Measurements from ENCODE around the gene TUBAL3. TPM values are rescaled to one million over a fixed set of nuclear protein-coding genes. Genes with fewer than 3 reads are reported as not detected.

TUBAL3 gene
- 10 to 100 TPM; 11.4 to 97.7 (median 56.9) TPM for polyA plus RNA-seq
- long read RNA-seq, donor 1, partial matches to known transcripts: 0 of 7 reads
- long read RNA-seq, donor 1, other reads (novel, unspliced or antisense): 7 of 7 reads
- long read RNA-seq, donor 2: 0 reads
- long read RNA-seq, donor 3: 0 reads
- long read RNA-seq, donor 4: 0 reads
- long read RNA-seq, donor 5: 0 reads
- long read RNA-seq, donor 6: 0 reads
- long read RNA-seq, donor 7: 0 reads
- long read RNA-seq, donor 8: 0 reads
- long read RNA-seq, donor 9: 0 reads
- long read RNA-seq, donor 10: 0 reads

DNA sequence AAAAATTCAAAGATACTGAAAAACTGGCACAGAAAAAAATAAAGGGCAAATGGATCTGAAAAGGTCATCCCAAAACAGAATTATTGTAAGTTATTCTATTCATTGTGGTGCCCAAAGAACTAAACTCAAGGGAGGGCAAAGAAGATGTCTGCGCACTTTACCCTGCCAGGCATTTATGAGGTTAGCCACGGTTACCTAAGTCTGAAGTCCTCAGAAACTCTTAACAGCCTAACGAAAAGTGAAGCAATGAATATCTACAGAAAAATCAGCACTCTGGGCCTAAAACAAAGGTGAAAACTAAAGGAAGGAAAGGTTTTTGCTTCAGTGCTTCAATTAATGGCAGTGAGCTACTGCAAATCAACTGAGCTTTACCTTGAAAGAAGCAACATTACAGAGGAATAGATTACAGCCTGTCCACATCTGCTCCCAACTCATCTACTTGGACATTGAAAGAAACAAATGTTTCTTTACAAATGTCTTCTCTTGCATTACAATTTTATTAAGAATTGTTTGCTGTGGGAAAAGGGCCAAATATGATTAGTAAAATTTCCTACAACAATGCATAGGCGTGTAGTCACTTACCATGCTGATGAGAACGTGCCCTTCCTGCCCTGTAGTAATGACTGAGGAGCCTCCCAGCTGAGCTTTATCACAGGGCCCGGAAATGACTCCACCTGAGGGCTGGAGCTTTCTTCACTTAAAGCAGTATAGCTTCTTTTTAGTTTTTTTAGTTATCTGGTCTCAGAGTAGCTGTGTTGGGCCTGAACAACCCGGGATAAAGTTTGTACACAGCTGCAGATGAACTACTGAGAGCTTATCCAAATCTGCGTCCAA is at the start of gene TUBAL3:
Gene TUBAL3 (minus strand): TSS at position 621 of the 834 bp plus-strand sequence. CDS start 36 bp downstream, at position 585.
- Histone ChIP-seq H3K4me3 (ENCODE audit: low read depth in 1 of 3, low read length in 3 of 3) (peak within 1 kb of the TSS in 2 of 3 donors; percentile 28 to 55), H3K27ac (ENCODE audit: low read depth in 1 of 3, low read length in 2 of 3) (peak within 1 kb of the TSS; percentile 53 to 78 (median 68)), H3K36me3 (ENCODE audit: control insufficient read depth in 3 of 3, insufficient read depth in 2 of 3, low read depth in 1 of 3, low read length in 3 of 3) (peaks cover 0 to 5% (median 3%) of the 10 kb centered on the region in 3 donors), H3K4me1 (ENCODE audit: control insufficient read depth in 3 of 3, insufficient read depth in 2 of 3, low read depth in 1 of 3, low read length in 2 of 3) (peaks cover 0 to 4% (median 0%) of the 10 kb centered on the region in 3 donors), H3K9me3 (ENCODE audit: control insufficient read depth in 2 of 2, insufficient read depth in 1 of 2, low read depth in 1 of 2, low read length in 1 of 2) (no peaks in the 10 kb centered on the region), H3K27me3 (ENCODE audit: control insufficient read depth in 3 of 3, insufficient read depth in 3 of 3, low read length in 3 of 3) (no peaks in the 10 kb centered on the region)
- FAIRE-seq (no peak), DNase-seq (peak; percentile 67 to 87)
- 31 to 59% (median 42%) methylated on average over 8 of the region's 8 CpGs for WGBS, 3 donors

GRCh38 chr10:5453749-5454489 is 49.3 kb upstream of the TUBAL3 start:
- Histone ChIP-seq H3K36me3 (ENCODE audit: control insufficient read depth in 3 of 3, insufficient read depth in 2 of 3, low read depth in 1 of 3, low read length in 3 of 3) (peaks cover 10 to 23% (median 12%) of the 10 kb centered on the region in 3 donors), H3K9me3 (ENCODE audit: control insufficient read depth in 2 of 2, insufficient read depth in 1 of 2, low read depth in 1 of 2, low read length in 1 of 2) (no peaks in the 10 kb centered on the region), H3K4me1 (ENCODE audit: control insufficient read depth in 3 of 3, insufficient read depth in 2 of 3, low read depth in 1 of 3, low read length in 2 of 3) (peaks cover 0 to 7% (median 0%) of the 10 kb centered on the region in 3 donors), H3K4me3 (ENCODE audit: low read depth in 1 of 3, low read length in 3 of 3) (no peak overlapping the region), H3K27me3 (ENCODE audit: control insufficient read depth in 3 of 3, insufficient read depth in 3 of 3, low read length in 3 of 3) (no peaks in the 10 kb centered on the region), H3K27ac (ENCODE audit: low read depth in 1 of 3, low read length in 2 of 3) (no peak overlapping the region)
- FAIRE-seq: no peak
- DNase-seq: no peak
- WGBS, 3 donors: 53 to 83% (median 64%) methylated on average over 13 of the region's 13 CpGs

DNA sequence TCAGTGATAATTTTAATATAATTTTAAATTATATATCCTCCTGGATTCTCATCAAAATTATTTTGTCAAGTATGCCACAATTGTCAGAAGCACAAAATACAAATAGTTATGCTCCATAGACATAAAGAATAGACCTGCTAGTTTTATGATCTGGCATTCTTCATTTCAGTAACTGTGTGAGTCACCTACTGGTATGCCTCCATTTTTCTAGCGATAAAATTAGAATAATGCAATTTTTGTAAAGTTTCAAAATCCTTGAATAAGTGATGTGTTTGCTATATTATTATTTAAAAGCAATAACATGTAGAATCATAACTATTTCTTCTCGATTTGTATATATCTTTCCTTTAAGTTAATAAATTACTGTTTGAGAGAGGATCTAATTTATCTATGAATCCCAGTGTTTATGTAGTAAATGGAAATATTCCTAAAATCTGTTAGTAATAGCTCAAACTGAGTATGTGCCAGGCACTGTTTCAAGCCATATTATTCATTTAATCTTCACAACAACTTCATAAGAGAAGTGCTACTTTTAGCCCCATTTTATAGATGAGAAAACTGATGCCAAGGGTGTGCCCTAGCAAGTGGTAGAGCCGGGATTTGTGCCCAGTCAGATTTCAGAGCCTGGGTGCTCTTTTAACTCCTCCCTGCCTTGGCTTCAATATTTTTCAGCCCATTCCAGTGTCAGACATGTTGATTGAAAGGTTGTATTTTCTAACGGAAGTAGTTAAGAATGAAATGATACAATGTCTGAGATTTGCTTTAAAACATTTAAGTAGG is 46.2 kb upstream of the TUBAL3 start:
- FAIRE-seq (no peak), DNase-seq (no peak)
- Histone ChIP-seq H3K9me3 (ENCODE audit: control insufficient read depth in 2 of 2, insufficient read depth in 1 of 2, low read depth in 1 of 2, low read length in 1 of 2) (no peaks in the 10 kb centered on the region), H3K27me3 (ENCODE audit: control insufficient read depth in 3 of 3, insufficient read depth in 3 of 3, low read length in 3 of 3) (no peaks in the 10 kb centered on the region), H3K36me3 (ENCODE audit: control insufficient read depth in 3 of 3, insufficient read depth in 2 of 3, low read depth in 1 of 3, low read length in 3 of 3) (peaks cover 6 to 12% (median 8%) of the 10 kb centered on the region in 3 donors), H3K4me3 (ENCODE audit: low read depth in 1 of 3, low read length in 3 of 3) (no peak overlapping the region), H3K27ac (ENCODE audit: low read depth in 1 of 3, low read length in 2 of 3) (no peak overlapping the region), H3K4me1 (ENCODE audit: control insufficient read depth in 3 of 3, insufficient read depth in 2 of 3, low read depth in 1 of 3, low read length in 2 of 3) (peaks cover 0 to 7% (median 0%) of the 10 kb centered on the region in 3 donors)
- WGBS, 3 donors: 51 to 62% (median 61%) methylated on average over 4 of the region's 4 CpGs

GRCh38 chr10:5449823-5450222 is 45.2 kb upstream of the TUBAL3 start:
- peak overlapping the region in 1 of 3 donors; percentile 91 for H3K27ac ChIP-seq (ENCODE audit: low read depth in 1 of 3, low read length in 2 of 3)
- FAIRE-seq (no peak), DNase-seq (peak; percentile 43 to 66)

GRCh38 chr10:5449227-5449626 is 44.6 kb upstream of the TUBAL3 start:
- H3K27ac ChIP-seq (ENCODE audit: low read depth in 1 of 3, low read length in 2 of 3): peak overlapping the region; percentile 61 to 91 (median 68)
- H3K27me3 ChIP-seq (ENCODE audit: control insufficient read depth in 3 of 3, insufficient read depth in 3 of 3, low read length in 3 of 3): no peaks in the 10 kb centered on the region
- H3K9me3 ChIP-seq (ENCODE audit: control insufficient read depth in 2 of 2, insufficient read depth in 1 of 2, low read depth in 1 of 2, low read length in 1 of 2): no peaks in the 10 kb centered on the region
- WGBS, 3 donors: 8 to 43% (median 43%) methylated on average over 2 of the region's 2 CpGs
- H3K4me1 ChIP-seq (ENCODE audit: control insufficient read depth in 3 of 3, insufficient read depth in 2 of 3, low read depth in 1 of 3, low read length in 2 of 3): peaks cover 0 to 22% (median 0%) of the 10 kb centered on the region in 3 donors
- H3K4me3 ChIP-seq (ENCODE audit: low read depth in 1 of 3, low read length in 3 of 3): peak overlapping the region; percentile 5 to 73 (median 43)
- H3K36me3 ChIP-seq (ENCODE audit: control insufficient read depth in 3 of 3, insufficient read depth in 2 of 3, low read depth in 1 of 3, low read length in 3 of 3): peaks cover 4 to 9% (median 5%) of the 10 kb centered on the region in 3 donors
- no peak for FAIRE-seq
- DNase-seq: peak in 1 of 2 donors; percentile 32

More at GRCh38 chr10:5449823-5450222, 45.2 kb upstream of the TUBAL3 start:
- H3K4me3 ChIP-seq (ENCODE audit: low read depth in 1 of 3, low read length in 3 of 3): peak overlapping the region in 2 of 3 donors; percentile 34 to 54
- H3K36me3 ChIP-seq (ENCODE audit: control insufficient read depth in 3 of 3, insufficient read depth in 2 of 3, low read depth in 1 of 3, low read length in 3 of 3): peaks cover 4 to 10% (median 8%) of the 10 kb centered on the region in 3 donors
- WGBS, 3 donors: 10 to 43% (median 42%) methylated on average over 8 of the region's 8 CpGs
- H3K4me1 ChIP-seq (ENCODE audit: control insufficient read depth in 3 of 3, insufficient read depth in 2 of 3, low read depth in 1 of 3, low read length in 2 of 3): peaks cover 0 to 16% (median 0%) of the 10 kb centered on the region in 3 donors
- no peaks in the 10 kb centered on the region for H3K27me3 ChIP-seq (ENCODE audit: control insufficient read depth in 3 of 3, insufficient read depth in 3 of 3, low read length in 3 of 3)
- H3K9me3 ChIP-seq (ENCODE audit: control insufficient read depth in 2 of 2, insufficient read depth in 1 of 2, low read depth in 1 of 2, low read length in 1 of 2): no peaks in the 10 kb centered on the region

- peak overlapping the region; percentile 75 to 91 (median 86) for H3K27ac ChIP-seq (ENCODE audit: low read depth in 1 of 3, low read length in 2 of 3)
- no peaks in the 10 kb centered on the region for H3K9me3 ChIP-seq (ENCODE audit: control insufficient read depth in 2 of 2, insufficient read depth in 1 of 2, low read depth in 1 of 2, low read length in 1 of 2)
- H3K27me3 ChIP-seq (ENCODE audit: control insufficient read depth in 3 of 3, insufficient read depth in 3 of 3, low read length in 3 of 3): no peaks in the 10 kb centered on the region
- 16 to 46% (median 34%) methylated on average over 4 of the region's 4 CpGs for WGBS, 3 donors
- peaks cover under 1 to 29% (median under 1%) of the 10 kb centered on the region in 3 donors for H3K4me1 ChIP-seq (ENCODE audit: control insufficient read depth in 3 of 3, insufficient read depth in 2 of 3, low read depth in 1 of 3, low read length in 2 of 3)
- peak; percentile 88 to 90 for DNase-seq
- no peak for FAIRE-seq
- H3K36me3 ChIP-seq (ENCODE audit: control insufficient read depth in 3 of 3, insufficient read depth in 2 of 3, low read depth in 1 of 3, low read length in 3 of 3): peaks cover 2 to 5% (median 4%) of the 10 kb centered on the region in 3 donors
- peak overlapping the region in 2 of 3 donors; percentile 52 to 73 for H3K4me3 ChIP-seq (ENCODE audit: low read depth in 1 of 3, low read length in 3 of 3)
Observed at GRCh38 chr10:5448333-5449001, 43.8 kb upstream of the TUBAL3 start.

- no peaks in the 10 kb centered on the region for H3K27me3 ChIP-seq (ENCODE audit: control insufficient read depth in 3 of 3, insufficient read depth in 3 of 3, low read length in 3 of 3)
- peak overlapping the region; percentile 90 to 93 (median 91) for H3K27ac ChIP-seq (ENCODE audit: low read depth in 1 of 3, low read length in 2 of 3)
- H3K4me3 ChIP-seq (ENCODE audit: low read depth in 1 of 3, low read length in 3 of 3): peak overlapping the region; percentile 57 to 75 (median 73)
- no peaks in the 10 kb centered on the region for H3K9me3 ChIP-seq (ENCODE audit: control insufficient read depth in 2 of 2, insufficient read depth in 1 of 2, low read depth in 1 of 2, low read length in 1 of 2)
- 3 to 24% (median 10%) methylated on average over 5 of the region's 5 CpGs for WGBS, 3 donors
- FAIRE-seq (no peak), DNase-seq (peak; percentile 61 to 69)
- H3K4me1 ChIP-seq (ENCODE audit: control insufficient read depth in 3 of 3, insufficient read depth in 2 of 3, low read depth in 1 of 3, low read length in 2 of 3): peaks cover 2 to 32% (median 3%) of the 10 kb centered on the region in 3 donors
- H3K36me3 ChIP-seq (ENCODE audit: control insufficient read depth in 3 of 3, insufficient read depth in 2 of 3, low read depth in 1 of 3, low read length in 3 of 3): peaks cover 2 to 5% (median 2%) of the 10 kb centered on the region in 3 donors
Observed at GRCh38 chr10:5447611-5448071, 43.0 kb upstream of the TUBAL3 start.
